WTC11 (cell line): ENCODE measurements around the gene CHRNA5. TPM values are rescaled to one million over a fixed set of nuclear protein-coding genes. Genes with fewer than 3 reads are reported as not detected.

ENCODE experiments used
- ATAC-seq: fragments of 200-7000 bp; cut with Tn5 transposase; 2 replicates; pipeline ENCODE4 v1.10.0; 2021; ENCODE audit warnings: mild to moderate bottlenecking, moderate library complexity
- CTCF ChIA-PET: fragments of 300-600 bp; sonication (Branson Sonifier 250); formaldehyde crosslinking; loops from one replicate; lab custom pipeline; 2021; ENCODE audit warnings: antibody characterized with exemption; lab: Charles Lee
- POLR2A ChIA-PET: fragments of 350-600 bp; sonication (Branson Sonifier 250); formaldehyde crosslinking; loops from one replicate; lab custom pipeline; 2021; ENCODE audit warnings: antibody characterized with exemption; lab: Charles Lee
- DNase-seq: peaks from one replicate; pipeline ENCODE4 v3.0.0; 2021; ENCODE audit warnings: low spot score
- H3K27ac Mint-ChIP-seq: 2 replicates; pipeline ENCODE4 v1.8.0; 2021; ENCODE audit warnings: mixed read lengths
- H3K27me3 Mint-ChIP-seq: 2 replicates; pipeline ENCODE4 v1.8.0; 2021; ENCODE audit warnings: low read depth, mild to moderate bottlenecking, moderate library complexity, mixed read lengths
- H3K36me3 Mint-ChIP-seq: 2 replicates; pipeline ENCODE4 v1.8.0; 2021; ENCODE audit warnings: mixed read lengths
- H3K4me1 Mint-ChIP-seq: 2 replicates; pipeline ENCODE4 v1.8.0; 2022; ENCODE audit warnings: mixed read lengths
- H3K4me3 Mint-ChIP-seq: 2 replicates; pipeline ENCODE4 v1.8.0; 2021; ENCODE audit warnings: mild to moderate bottlenecking, moderate library complexity, mixed read lengths
- H3K9me3 Mint-ChIP-seq: 2 replicates; pipeline ENCODE4 v1.8.0; 2021; ENCODE audit warnings: mixed read lengths
- CREM ChIP-seq: sonication (generic); formaldehyde crosslinking; IDR thresholded peaks from 2 replicates; pipeline ENCODE4 v1.8.1; 2022; ENCODE audit warnings: mild to moderate bottlenecking, missing genetic modification reagents, moderate library complexity
- EMX1 ChIP-seq: fragments of 250-450 bp; sonication (Bioruptor Pico); IDR thresholded peaks from 2 replicates; pipeline ENCODE4 v1.8.0; 2021; ENCODE audit warnings: mild to moderate bottlenecking
- KAT7 ChIP-seq: sonication (generic); formaldehyde crosslinking; IDR thresholded peaks from 2 replicates; pipeline ENCODE4 v1.8.1; 2023; ENCODE audit warnings: missing genetic modification reagents, mild to moderate bottlenecking, borderline replicate concordance
- NFATC4 ChIP-seq: fragments of 250-450 bp; sonication (Bioruptor Pico); IDR thresholded peaks from 2 replicates; pipeline ENCODE4 v1.9.0; 2021; ENCODE audit warnings: mild to moderate bottlenecking
- RELA ChIP-seq: sonication (generic); formaldehyde crosslinking; IDR thresholded peaks from 2 replicates; pipeline ENCODE4 v1.8.1; 2022; ENCODE audit warnings: missing genetic modification reagents, mild to moderate bottlenecking, borderline replicate concordance
- RORB ChIP-seq: fragments of 250-450 bp; sonication (Bioruptor Pico); IDR thresholded peaks from 2 replicates; pipeline ENCODE4 v1.9.0; 2021; ENCODE audit warnings: mild to moderate bottlenecking
- SMAD3 ChIP-seq: sonication (generic); formaldehyde crosslinking; IDR thresholded peaks from 2 replicates; pipeline ENCODE4 v1.8.0; 2022; ENCODE audit warnings: missing genetic modification reagents, mild to moderate bottlenecking, borderline replicate concordance
- ZNF121 ChIP-seq: sonication (generic); formaldehyde crosslinking; IDR thresholded peaks from 2 replicates; pipeline ENCODE4 v1.8.0; 2023; ENCODE audit warnings: missing genetic modification reagents
- ZNF317 ChIP-seq: sonication (generic); formaldehyde crosslinking; IDR thresholded peaks from 2 replicates; pipeline ENCODE4 v1.8.1; 2023; ENCODE audit warnings: low read depth, mild to moderate bottlenecking, moderate library complexity, missing genetic modification reagents, borderline replicate concordance
- ZNF416 ChIP-seq: fragments of 250-450 bp; sonication (Bioruptor Pico); IDR thresholded peaks from 2 replicates; pipeline ENCODE4 v1.9.0; 2021; ENCODE audit warnings: mild to moderate bottlenecking, inconsistent platforms
- total RNA-seq: library from RNA; stranded (reverse); gene quantifications from 3 replicates; pipeline ENCODE4 v1.2.3, GENCODE V29; 2021
- TF ChIP-seq, protein P1 (sequence below): sonication (generic); formaldehyde crosslinking; IDR thresholded peaks from 2 replicates; pipeline ENCODE4 v1.8.0; 2023; ENCODE audit warnings: mild to moderate bottlenecking, missing genetic modification reagents
- TF ChIP-seq, protein P2 (sequence below): sonication (generic); formaldehyde crosslinking; IDR thresholded peaks from 2 replicates; pipeline ENCODE4 v1.8.1; 2022; ENCODE audit warnings: missing genetic modification reagents, borderline replicate concordance
- TF ChIP-seq, protein P3 (sequence below): sonication (generic); formaldehyde crosslinking; IDR thresholded peaks from 2 replicates; pipeline ENCODE4 v1.8.0; 2023; ENCODE audit warnings: missing genetic modification reagents
- TF ChIP-seq, protein P4 (sequence below): sonication (generic); formaldehyde crosslinking; IDR thresholded peaks from 2 replicates; pipeline ENCODE4 v1.8.1; 2022; ENCODE audit warnings: mild to moderate bottlenecking, moderate library complexity, missing genetic modification reagents
- TF ChIP-seq, protein P5 (sequence below): sonication (generic); formaldehyde crosslinking; IDR thresholded peaks from 2 replicates; pipeline ENCODE4 v1.8.1; 2023; ENCODE audit warnings: mild to moderate bottlenecking, missing genetic modification reagents, borderline replicate concordance
- TF ChIP-seq, protein P6 (sequence below): fragments of 250-450 bp; sonication (Bioruptor Pico); IDR thresholded peaks from 2 replicates; pipeline ENCODE4 v1.9.0; 2021; ENCODE audit warnings: mild to moderate bottlenecking
- TF ChIP-seq, protein P7 (sequence below): sonication (generic); formaldehyde crosslinking; IDR thresholded peaks from 2 replicates; pipeline ENCODE4 v1.8.1; 2023; ENCODE audit warnings: mild to moderate bottlenecking, missing genetic modification reagents
- TF ChIP-seq, protein P8 (sequence below): sonication (generic); formaldehyde crosslinking; IDR thresholded peaks from 2 replicates; pipeline ENCODE4 v1.8.0; 2022; ENCODE audit warnings: mild to moderate bottlenecking, missing genetic modification reagents
- TF ChIP-seq, protein P9 (sequence below): sonication (generic); formaldehyde crosslinking; IDR thresholded peaks from 2 replicates; pipeline ENCODE4 v1.8.0; 2022; ENCODE audit warnings: mild to moderate bottlenecking, missing genetic modification reagents

Gene CHRNA5
- total RNA-seq, 1 experiment from 2014 or later, result 21.0 TPM

DNA sequence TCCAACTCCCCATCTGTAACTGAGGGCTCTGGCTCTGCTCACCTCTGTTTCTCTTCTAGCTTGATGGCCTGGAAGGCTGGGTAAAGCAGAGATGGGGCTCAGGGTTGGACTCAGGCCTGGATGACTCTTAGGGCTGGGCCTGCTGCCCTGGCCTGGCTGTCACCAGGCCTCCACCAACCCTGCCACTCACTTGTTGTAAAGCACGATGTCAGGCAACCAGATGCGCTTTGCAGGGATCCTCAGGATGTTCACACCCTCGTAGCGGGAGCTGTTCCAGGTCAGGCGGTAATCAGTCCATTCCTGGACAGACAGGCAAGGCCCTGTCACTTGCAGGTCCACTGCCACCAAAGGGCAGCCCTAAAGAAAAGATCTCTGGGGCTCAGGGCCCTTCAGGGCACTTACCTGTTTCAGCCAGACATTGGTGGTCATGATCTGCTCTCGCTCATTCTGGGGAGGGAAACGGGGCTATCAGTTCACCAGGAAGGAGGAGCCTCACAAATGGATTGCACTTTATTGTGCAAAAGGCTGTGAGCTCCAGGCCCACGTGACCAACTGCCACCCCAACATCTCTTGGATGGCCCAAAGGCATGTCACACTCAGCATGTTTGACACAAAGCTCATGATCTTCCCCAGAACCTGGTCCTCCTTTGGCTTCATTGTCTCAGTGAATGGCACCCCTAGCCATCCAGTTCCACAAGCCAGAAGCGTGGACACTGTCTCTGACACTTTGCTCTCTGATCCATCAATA is 65.7 kb downstream of the CHRNA5 start:
- no peaks in the 10 kb centered on the region for H3K4me1 Mint-ChIP-seq
- H3K27me3 Mint-ChIP-seq, result no peaks in the 10 kb centered on the region
- no peak for ATAC-seq
- H3K36me3 Mint-ChIP-seq, result peaks cover 19% of the 10 kb centered on the region
- no peak for DNase-seq
- no peak overlapping the region for H3K4me3 Mint-ChIP-seq
- peaks cover 8% of the 10 kb centered on the region for H3K9me3 Mint-ChIP-seq
- CTCF ChIA-PET, result no interaction called here
- POLR2A ChIA-PET, result no interaction called here
- H3K27ac Mint-ChIP-seq, result no peak overlapping the region
- TF ChIP-seq ZNF416 (CRISPR knock-in tag), result no peak
- no peak for TF ChIP-seq NFATC4 (CRISPR knock-in tag)
- TF ChIP-seq ZNF121, result no peak
- TF ChIP-seq, protein P1, sequence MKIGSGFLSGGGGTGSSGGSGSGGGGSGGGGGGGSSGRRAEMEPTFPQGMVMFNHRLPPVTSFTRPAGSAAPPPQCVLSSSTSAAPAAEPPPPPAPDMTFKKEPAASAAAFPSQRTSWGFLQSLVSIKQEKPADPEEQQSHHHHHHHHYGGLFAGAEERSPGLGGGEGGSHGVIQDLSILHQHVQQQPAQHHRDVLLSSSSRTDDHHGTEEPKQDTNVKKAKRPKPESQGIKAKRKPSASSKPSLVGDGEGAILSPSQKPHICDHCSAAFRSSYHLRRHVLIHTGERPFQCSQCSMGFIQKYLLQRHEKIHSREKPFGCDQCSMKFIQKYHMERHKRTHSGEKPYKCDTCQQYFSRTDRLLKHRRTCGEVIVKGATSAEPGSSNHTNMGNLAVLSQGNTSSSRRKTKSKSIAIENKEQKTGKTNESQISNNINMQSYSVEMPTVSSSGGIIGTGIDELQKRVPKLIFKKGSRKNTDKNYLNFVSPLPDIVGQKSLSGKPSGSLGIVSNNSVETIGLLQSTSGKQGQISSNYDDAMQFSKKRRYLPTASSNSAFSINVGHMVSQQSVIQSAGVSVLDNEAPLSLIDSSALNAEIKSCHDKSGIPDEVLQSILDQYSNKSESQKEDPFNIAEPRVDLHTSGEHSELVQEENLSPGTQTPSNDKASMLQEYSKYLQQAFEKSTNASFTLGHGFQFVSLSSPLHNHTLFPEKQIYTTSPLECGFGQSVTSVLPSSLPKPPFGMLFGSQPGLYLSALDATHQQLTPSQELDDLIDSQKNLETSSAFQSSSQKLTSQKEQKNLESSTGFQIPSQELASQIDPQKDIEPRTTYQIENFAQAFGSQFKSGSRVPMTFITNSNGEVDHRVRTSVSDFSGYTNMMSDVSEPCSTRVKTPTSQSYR (CRISPR knock-in tag), result no peak
- TF ChIP-seq, protein P2, sequence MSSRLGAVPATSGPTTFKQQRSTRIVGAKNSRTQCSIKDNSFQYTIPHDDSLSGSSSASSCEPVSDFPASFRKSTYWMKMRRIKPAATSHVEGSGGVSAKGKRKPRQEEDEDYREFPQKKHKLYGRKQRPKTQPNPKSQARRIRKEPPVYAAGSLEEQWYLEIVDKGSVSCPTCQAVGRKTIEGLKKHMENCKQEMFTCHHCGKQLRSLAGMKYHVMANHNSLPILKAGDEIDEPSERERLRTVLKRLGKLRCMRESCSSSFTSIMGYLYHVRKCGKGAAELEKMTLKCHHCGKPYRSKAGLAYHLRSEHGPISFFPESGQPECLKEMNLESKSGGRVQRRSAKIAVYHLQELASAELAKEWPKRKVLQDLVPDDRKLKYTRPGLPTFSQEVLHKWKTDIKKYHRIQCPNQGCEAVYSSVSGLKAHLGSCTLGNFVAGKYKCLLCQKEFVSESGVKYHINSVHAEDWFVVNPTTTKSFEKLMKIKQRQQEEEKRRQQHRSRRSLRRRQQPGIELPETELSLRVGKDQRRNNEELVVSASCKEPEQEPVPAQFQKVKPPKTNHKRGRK (CRISPR knock-in tag), result no peak
- TF ChIP-seq, protein P3, sequence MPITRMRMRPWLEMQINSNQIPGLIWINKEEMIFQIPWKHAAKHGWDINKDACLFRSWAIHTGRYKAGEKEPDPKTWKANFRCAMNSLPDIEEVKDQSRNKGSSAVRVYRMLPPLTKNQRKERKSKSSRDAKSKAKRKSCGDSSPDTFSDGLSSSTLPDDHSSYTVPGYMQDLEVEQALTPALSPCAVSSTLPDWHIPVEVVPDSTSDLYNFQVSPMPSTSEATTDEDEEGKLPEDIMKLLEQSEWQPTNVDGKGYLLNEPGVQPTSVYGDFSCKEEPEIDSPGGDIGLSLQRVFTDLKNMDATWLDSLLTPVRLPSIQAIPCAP (CRISPR knock-in tag), result no peak
- no peak for TF ChIP-seq CREM
- no peak for TF ChIP-seq RELA (CRISPR knock-in tag)
- TF ChIP-seq, protein P4, sequence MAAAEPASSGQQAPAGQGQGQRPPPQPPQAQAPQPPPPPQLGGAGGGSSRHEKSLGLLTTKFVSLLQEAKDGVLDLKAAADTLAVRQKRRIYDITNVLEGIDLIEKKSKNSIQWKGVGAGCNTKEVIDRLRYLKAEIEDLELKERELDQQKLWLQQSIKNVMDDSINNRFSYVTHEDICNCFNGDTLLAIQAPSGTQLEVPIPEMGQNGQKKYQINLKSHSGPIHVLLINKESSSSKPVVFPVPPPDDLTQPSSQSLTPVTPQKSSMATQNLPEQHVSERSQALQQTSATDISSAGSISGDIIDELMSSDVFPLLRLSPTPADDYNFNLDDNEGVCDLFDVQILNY (CRISPR knock-in tag), result no peak
- no peak for TF ChIP-seq ZNF317
- TF ChIP-seq, protein P5, sequence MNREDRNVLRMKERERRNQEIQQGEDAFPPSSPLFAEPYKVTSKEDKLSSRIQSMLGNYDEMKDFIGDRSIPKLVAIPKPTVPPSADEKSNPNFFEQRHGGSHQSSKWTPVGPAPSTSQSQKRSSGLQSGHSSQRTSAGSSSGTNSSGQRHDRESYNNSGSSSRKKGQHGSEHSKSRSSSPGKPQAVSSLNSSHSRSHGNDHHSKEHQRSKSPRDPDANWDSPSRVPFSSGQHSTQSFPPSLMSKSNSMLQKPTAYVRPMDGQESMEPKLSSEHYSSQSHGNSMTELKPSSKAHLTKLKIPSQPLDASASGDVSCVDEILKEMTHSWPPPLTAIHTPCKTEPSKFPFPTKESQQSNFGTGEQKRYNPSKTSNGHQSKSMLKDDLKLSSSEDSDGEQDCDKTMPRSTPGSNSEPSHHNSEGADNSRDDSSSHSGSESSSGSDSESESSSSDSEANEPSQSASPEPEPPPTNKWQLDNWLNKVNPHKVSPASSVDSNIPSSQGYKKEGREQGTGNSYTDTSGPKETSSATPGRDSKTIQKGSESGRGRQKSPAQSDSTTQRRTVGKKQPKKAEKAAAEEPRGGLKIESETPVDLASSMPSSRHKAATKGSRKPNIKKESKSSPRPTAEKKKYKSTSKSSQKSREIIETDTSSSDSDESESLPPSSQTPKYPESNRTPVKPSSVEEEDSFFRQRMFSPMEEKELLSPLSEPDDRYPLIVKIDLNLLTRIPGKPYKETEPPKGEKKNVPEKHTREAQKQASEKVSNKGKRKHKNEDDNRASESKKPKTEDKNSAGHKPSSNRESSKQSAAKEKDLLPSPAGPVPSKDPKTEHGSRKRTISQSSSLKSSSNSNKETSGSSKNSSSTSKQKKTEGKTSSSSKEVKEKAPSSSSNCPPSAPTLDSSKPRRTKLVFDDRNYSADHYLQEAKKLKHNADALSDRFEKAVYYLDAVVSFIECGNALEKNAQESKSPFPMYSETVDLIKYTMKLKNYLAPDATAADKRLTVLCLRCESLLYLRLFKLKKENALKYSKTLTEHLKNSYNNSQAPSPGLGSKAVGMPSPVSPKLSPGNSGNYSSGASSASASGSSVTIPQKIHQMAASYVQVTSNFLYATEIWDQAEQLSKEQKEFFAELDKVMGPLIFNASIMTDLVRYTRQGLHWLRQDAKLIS (CRISPR knock-in tag), result no peak
- no peak for TF ChIP-seq SMAD3 (CRISPR knock-in tag)
- TF ChIP-seq RORB (CRISPR knock-in tag), result no peak
- TF ChIP-seq EMX1 (CRISPR knock-in tag), result no peak
- TF ChIP-seq KAT7 (CRISPR knock-in tag), result no peak
- TF ChIP-seq, protein P6, sequence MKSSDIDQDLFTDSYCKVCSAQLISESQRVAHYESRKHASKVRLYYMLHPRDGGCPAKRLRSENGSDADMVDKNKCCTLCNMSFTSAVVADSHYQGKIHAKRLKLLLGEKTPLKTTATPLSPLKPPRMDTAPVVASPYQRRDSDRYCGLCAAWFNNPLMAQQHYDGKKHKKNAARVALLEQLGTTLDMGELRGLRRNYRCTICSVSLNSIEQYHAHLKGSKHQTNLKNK, result no peak
- TF ChIP-seq, protein P7, sequence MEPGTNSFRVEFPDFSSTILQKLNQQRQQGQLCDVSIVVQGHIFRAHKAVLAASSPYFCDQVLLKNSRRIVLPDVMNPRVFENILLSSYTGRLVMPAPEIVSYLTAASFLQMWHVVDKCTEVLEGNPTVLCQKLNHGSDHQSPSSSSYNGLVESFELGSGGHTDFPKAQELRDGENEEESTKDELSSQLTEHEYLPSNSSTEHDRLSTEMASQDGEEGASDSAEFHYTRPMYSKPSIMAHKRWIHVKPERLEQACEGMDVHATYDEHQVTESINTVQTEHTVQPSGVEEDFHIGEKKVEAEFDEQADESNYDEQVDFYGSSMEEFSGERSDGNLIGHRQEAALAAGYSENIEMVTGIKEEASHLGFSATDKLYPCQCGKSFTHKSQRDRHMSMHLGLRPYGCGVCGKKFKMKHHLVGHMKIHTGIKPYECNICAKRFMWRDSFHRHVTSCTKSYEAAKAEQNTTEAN, result no peak
- TF ChIP-seq, protein P8, sequence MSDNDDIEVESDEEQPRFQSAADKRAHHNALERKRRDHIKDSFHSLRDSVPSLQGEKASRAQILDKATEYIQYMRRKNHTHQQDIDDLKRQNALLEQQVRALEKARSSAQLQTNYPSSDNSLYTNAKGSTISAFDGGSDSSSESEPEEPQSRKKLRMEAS, result no peak
- TF ChIP-seq, protein P9, sequence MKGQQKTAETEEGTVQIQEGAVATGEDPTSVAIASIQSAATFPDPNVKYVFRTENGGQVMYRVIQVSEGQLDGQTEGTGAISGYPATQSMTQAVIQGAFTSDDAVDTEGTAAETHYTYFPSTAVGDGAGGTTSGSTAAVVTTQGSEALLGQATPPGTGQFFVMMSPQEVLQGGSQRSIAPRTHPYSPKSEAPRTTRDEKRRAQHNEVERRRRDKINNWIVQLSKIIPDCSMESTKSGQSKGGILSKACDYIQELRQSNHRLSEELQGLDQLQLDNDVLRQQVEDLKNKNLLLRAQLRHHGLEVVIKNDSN, result no peak
